GM12874 (cell line): ENCODE results near the gene SEC22A.

ENCODE experiments used
- TF ChIP-seq, protein P1 (sequence below): IDR thresholded peaks from 2 replicates; pipeline ENCODE4 v1.5.1; 2011; ENCODE audit warnings: low read depth, mild to moderate bottlenecking, control low read depth, low read length, moderate library complexity; ENCODE audit not compliant: insufficient read depth

The SEC22A gene, protein sequence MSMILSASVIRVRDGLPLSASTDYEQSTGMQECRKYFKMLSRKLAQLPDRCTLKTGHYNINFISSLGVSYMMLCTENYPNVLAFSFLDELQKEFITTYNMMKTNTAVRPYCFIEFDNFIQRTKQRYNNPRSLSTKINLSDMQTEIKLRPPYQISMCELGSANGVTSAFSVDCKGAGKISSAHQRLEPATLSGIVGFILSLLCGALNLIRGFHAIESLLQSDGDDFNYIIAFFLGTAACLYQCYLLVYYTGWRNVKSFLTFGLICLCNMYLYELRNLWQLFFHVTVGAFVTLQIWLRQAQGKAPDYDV

DNA sequence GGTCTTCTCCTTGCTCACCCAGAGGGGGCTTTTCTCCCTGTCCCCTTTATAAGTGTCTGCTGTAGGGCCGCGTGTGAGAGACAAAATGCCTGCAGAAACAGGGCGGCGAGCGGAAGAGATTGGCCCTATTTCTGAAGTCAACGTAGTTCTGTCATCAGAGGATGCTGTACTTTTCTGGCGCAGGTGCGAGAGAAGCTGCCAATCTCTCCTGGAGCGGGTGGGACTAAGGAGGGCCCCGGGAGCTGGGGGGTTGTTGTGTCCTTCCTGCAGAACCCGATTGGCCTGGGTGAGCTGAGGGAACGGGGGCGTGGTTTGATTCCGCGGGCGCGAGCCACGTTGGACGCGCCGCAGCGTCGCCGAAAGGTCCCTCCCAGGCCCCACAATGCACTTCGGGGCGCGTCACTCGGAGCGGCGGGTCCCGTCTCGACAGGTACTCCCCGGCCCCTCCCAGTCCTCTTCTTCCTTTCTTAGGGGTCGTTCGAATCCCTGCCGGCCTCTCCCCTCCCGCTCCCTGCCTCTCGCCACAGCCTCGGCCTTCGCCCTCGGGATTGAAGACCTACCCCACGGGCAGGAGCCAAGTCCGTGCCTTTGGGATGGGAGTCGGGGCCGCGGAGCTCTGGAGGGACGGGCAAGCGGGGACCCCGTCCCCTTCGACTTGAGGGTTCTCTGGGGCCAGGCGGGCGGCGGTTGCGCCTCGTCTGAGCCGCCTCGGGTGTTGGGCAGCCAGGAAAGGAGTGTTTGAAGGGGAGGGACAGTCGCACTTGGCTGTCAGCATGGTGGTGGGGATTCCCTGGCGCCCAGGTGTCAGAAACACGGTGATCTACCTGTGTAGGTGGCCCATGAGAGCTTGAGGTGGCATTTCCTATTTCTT is at the start of gene SEC22A:
Gene SEC22A (plus strand): TSS at position 387 of the 871 bp plus-strand sequence. CDS start 7,275 bp downstream, outside the sequence.
- TF ChIP-seq, protein P1, sequence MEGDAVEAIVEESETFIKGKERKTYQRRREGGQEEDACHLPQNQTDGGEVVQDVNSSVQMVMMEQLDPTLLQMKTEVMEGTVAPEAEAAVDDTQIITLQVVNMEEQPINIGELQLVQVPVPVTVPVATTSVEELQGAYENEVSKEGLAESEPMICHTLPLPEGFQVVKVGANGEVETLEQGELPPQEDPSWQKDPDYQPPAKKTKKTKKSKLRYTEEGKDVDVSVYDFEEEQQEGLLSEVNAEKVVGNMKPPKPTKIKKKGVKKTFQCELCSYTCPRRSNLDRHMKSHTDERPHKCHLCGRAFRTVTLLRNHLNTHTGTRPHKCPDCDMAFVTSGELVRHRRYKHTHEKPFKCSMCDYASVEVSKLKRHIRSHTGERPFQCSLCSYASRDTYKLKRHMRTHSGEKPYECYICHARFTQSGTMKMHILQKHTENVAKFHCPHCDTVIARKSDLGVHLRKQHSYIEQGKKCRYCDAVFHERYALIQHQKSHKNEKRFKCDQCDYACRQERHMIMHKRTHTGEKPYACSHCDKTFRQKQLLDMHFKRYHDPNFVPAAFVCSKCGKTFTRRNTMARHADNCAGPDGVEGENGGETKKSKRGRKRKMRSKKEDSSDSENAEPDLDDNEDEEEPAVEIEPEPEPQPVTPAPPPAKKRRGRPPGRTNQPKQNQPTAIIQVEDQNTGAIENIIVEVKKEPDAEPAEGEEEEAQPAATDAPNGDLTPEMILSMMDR, result no peak

GRCh38 chr3:123152687-123153086 is 49.1 kb upstream of the SEC22A start:
- TF ChIP-seq, protein P1, result no peak

DNA sequence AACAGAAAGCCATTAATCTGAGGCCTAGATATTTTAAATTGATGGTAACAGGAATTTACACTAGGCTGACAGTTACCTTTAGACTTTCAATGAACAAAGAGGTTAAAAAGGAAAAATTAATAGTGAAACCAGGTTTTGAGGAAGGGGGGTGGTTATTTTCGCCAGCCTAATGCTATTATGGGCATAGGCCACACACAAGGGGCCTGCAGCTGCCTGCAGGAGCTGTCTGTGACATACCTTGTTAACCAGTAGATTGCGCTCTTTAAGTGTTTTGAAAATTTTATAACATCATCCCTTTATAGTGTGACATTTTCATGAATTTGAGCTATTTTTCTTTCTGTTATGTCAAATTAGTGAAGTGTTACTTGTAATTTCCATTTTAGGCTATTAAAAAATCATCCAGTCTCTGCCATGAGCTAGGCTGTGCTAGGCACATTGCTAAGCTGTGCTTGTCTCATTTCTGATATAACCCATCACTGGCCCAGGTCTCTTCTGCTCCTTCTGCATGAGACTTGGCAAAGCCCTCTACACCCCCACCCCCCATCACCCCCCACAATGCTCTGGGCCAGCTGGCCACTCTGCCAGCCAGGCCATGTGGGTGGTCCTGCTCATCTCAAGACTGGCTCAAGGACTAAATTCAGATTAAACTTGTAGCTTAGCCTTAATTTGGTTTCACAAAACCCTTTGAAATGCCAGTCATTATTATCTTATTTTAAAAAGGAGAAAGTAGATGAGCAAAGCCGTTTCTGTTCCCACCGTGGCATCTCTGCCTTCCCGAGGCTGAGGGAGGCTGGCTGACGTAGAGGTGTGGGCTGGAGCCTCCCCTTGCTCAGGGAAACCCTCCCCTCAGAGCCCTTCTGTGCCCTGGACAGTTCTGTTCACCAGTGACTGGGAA is 48.4 kb upstream of the SEC22A start:
- TF ChIP-seq, protein P1, result no peak

DNA sequence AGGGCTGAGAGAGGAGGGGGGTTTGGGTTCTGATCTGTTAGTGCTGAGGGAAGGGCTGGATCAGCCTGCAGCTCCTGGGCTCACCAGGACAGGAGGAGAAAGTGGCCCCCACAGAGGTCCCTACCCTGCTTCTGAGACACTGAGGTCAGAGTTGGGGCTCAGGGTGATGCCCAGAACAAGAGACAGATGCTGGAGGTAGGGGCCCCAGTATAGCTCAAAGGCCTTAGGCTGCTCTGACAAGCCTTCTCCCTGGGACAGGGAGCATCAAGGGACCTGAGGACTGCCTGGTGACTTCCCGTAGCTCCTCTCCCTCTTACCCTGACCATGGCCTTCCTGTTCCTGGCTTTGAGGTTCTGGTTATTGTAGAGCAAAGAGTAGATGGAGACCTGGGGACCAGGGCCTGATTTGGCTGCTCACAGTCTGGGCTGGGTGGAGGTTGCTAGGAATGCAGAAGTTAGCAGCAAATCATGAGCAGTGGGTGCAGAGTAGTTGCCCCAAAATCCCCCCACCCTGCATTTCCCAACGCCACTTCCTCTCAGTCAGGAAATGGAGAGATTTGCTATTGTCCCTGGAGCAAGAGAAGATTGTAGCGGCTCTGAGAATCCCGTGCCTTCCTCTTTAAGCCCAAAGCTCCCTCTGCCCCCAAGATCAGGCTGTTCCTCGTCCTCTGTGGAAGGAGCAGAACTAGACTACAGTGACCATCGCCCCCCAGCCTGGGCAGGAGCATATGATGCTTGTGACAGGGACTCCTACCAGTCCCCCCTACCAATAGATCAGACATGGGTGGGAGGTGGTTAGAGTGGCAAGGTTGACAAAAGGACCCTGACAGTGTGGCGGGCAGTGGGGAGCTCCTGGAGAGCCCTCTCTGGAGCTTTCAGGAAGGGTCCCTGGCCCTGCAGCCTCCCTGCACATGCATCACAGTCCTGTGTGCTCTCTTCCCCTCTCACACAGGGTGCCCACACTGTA is 47.4 kb upstream of the SEC22A start:
- TF ChIP-seq, protein P1, result no peak

GRCh38 chr3:123155471-123156011 is 46.2 kb upstream of the SEC22A start:
- TF ChIP-seq, protein P1, result no peak

- TF ChIP-seq, protein P1, result no peak
Observed at GRCh38 chr3:123156276-123156995, 45.3 kb upstream of the SEC22A start.
